Measurements from ENCODE around the gene AASS.

GRCh38 chr7:122054393-122054792 is 89.7 kb downstream of the AASS start:
- TF ChIP-seq POLR2AphosphoS5 (IDR thresholded peaks at IDR 0.05; ENCODE audit: low read depth, low read length) = no peak
- no peak for TF ChIP-seq POLR2A (IDR thresholded peaks at IDR 0.05; ENCODE audit: low read depth, low read length)

Data from GM12891 (cell line).